Measurements from ENCODE around the gene MAP3K9. TPM values are rescaled to one million over a fixed set of nuclear protein-coding genes. Genes with fewer than 3 reads are reported as not detected.

Gene MAP3K9
- total RNA-seq, 2 donors from 2014 or later: 1.6 to 3.2 TPM

DNA sequence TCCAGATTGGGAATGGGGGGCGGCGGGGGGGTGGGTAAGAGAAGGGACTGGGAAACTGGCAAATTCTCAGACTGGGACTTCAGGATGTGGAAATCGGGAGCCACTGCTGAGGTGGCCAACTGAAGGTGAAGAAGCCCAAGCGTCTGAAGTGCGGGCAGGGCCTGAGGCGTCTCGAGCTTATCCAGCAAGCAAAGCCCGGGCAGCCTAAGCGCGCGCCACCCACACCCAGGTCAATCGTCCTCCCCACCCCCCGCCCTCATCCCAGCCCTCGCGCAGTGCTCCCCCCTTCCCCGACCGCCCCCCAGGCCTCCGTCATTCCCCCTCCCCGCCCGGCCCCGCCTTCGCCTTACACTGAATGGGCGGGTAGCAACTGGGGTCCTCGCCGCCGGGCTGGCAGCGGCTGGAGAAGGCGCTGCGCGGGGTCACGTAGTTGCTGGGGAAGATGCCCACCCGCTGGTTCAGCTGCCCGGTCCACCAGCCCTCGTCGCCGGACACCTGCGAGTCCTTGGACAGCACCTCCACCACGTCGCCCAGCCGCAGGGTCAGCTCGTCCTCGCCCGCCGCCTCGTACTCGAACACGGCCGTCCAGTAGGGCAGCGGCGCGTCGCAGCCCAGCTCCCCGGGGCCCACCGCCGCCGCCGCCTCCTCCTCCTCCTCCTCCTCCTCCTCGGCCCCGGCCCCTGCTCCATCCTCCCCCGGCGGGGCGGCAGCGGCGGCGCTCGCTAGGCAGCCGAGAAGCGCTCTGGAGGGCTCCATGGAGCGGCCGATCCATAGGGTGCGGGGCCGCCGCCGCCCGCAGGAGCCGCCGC is 693 bp downstream of the MAP3K9 start:
- H3K27me3 ChIP-seq: peaks cover 0 to 6% of the 10 kb centered on the region in 2 donors
- H3K9me3 ChIP-seq: no peaks in the 10 kb centered on the region
- peak overlapping the region; percentile 68 to 82 for H3K4me3 ChIP-seq
- peaks cover 0 to 25% of the 10 kb centered on the region in 2 donors for H3K4me1 ChIP-seq
- peak overlapping the region; percentile 77 to 78 for H3K27ac ChIP-seq
- TF ChIP-seq, protein P1, sequence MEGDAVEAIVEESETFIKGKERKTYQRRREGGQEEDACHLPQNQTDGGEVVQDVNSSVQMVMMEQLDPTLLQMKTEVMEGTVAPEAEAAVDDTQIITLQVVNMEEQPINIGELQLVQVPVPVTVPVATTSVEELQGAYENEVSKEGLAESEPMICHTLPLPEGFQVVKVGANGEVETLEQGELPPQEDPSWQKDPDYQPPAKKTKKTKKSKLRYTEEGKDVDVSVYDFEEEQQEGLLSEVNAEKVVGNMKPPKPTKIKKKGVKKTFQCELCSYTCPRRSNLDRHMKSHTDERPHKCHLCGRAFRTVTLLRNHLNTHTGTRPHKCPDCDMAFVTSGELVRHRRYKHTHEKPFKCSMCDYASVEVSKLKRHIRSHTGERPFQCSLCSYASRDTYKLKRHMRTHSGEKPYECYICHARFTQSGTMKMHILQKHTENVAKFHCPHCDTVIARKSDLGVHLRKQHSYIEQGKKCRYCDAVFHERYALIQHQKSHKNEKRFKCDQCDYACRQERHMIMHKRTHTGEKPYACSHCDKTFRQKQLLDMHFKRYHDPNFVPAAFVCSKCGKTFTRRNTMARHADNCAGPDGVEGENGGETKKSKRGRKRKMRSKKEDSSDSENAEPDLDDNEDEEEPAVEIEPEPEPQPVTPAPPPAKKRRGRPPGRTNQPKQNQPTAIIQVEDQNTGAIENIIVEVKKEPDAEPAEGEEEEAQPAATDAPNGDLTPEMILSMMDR (IDR thresholded peaks at IDR 0.05): no peak
- no peaks in the 10 kb centered on the region for H3K36me3 ChIP-seq
- DNase-seq (ENCODE audit: low spot score): no peak

DNA sequence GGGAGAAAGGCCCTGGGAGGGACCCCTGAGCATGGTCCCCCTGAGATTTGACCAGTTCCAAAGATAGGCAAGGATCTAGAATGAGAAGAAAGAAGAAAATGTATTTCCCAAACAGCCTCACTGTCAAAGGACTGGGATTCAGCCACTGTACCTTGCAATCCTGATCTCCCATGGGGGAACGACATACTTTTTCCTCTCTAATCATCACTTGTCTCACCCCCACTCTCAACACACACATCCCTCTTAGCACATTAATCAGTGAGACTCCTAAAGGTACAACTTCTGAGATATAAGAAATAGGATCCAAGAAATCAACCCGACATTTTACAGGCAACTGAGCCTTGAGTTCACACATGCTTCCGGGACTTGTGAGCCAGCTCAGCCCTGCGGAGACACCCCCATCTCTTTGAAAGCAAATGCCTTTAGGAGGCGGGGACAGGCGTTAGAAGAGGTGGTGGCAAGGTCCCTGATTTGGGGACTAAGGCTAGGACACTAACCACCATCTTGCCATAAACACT is 1.4 kb downstream of the MAP3K9 start:
- Histone ChIP-seq H3K36me3 (no peaks in the 10 kb centered on the region), H3K27ac (no peak overlapping the region), H3K9me3 (no peaks in the 10 kb centered on the region), H3K4me3 (peak overlapping the region; percentile 68 to 82), H3K27me3 (peaks cover 0 to 6% of the 10 kb centered on the region in 2 donors), H3K4me1 (peaks cover 0 to 25% of the 10 kb centered on the region in 2 donors)
- DNase-seq (ENCODE audit: low spot score): no peak
- TF ChIP-seq, protein P1 (IDR thresholded peaks at IDR 0.05): no peak

- Histone ChIP-seq H3K36me3 (no peaks in the 10 kb centered on the region), H3K9me3 (no peaks in the 10 kb centered on the region), H3K4me1 (peaks cover 0 to 17% of the 10 kb centered on the region in 2 donors), H3K27me3 (peaks cover 0 to 6% of the 10 kb centered on the region in 2 donors), H3K27ac (no peak overlapping the region), H3K4me3 (no peak overlapping the region)
- TF ChIP-seq, protein P1 (IDR thresholded peaks at IDR 0.05): no peak
- DNase-seq (ENCODE audit: low spot score): no peak
These were observed 4.7 kb downstream of the MAP3K9 start for GRCh38 chr14:70804556-70805162.

DNA sequence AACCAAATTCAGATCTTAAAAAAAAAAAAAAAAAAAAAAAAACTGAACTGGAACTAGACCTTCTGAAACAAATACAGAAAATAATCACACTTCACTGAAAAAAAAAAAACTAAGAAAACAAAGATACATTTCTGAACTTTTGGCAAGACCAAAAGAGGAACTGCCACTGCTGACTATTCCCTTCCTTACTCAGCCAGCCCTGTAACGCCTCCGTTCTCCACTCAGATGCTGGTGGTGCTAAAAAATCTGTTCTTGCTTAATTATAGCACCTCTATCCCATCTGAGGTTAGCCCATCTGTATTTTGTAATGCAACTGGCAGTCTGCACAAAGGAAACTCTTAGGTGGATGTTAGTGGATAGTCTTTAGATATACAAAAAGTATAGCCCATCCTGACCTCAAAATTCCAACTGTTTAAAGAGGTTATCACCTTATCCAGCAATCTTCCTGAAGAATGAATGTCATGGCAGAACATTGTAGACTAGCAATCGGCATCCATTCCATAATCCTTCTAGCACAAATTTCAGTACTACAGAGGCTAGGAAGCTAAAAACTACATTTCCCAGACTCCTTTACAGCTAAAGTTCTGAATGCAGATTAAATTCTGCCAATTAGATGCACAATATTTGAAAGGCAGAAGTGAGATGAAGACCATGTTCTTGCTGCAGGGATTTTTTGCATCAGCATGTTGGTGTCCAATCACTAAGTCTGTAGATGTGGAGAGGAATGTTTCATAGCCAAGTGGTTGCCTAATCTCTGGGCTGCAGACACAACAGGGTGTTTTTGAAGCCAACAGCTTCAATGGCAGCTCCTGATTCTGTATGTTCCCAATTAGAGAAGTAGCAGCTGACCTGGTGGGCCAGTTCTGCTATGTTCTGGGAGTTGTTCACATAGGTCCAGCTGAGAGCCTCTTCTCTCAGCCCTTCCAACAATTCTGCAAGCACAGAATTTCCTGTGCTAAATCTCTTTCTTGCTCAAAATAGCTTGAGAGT is 5.7 kb downstream of the MAP3K9 start:
- H3K4me3 ChIP-seq: no peak overlapping the region
- H3K27ac ChIP-seq: no peak overlapping the region
- no peaks in the 10 kb centered on the region for H3K36me3 ChIP-seq
- TF ChIP-seq, protein P1 (IDR thresholded peaks at IDR 0.05): no peak
- H3K4me1 ChIP-seq: peaks cover 0 to 10% of the 10 kb centered on the region in 2 donors
- H3K9me3 ChIP-seq: no peaks in the 10 kb centered on the region
- H3K27me3 ChIP-seq: peaks cover 0 to 3% of the 10 kb centered on the region in 2 donors
- no peak for DNase-seq (ENCODE audit: low spot score)

DNA sequence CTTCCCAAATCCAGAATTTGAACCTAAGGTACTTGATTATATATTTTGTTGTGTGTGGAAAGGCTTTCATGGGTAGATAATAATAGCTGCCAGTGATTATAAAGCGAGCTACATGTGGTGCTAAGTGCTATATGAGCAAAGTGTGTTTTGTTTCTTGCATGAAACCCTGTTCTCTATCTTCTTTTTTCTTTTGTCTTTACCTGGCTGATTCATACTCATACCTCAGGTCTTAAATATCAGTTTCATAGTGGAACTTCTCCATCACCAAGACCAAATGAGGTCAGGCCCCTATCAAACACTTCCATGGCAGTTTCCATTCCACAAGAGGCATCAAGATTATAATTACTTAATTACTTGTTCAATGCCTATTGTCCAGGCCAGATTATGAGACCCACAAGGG is 6.9 kb downstream of the MAP3K9 start:
- Histone ChIP-seq H3K4me1 (no peaks in the 10 kb centered on the region), H3K36me3 (no peaks in the 10 kb centered on the region), H3K27me3 (no peaks in the 10 kb centered on the region), H3K4me3 (no peak overlapping the region), H3K9me3 (no peaks in the 10 kb centered on the region), H3K27ac (no peak overlapping the region)
- no peak for DNase-seq (ENCODE audit: low spot score)
- TF ChIP-seq, protein P1 (IDR thresholded peaks at IDR 0.05): no peak
